Gastrocnemius medialis (tissue), 4 donors: ENCODE measurements around the gene CHRNE. TPM values are rescaled to one million over a fixed set of nuclear protein-coding genes. Genes with fewer than 3 reads are reported as not detected.

ENCODE experiments used
- ATAC-seq, 2 donors: fragments of 150-250 bp; one replicate each; pipeline ENCODE4 v1.9.1; 2016
- DNase-seq, 2 donors: peaks; one replicate each; pipeline ENCODE4 v3.0.0-alpha.2; 2019
- H3K27ac ChIP-seq, 4 donors: fragments of 200-600 bp; sonication (generic); 1 replicate in 1 of 4; 2 replicates in 3 of 4; pipeline ENCODE4 v1.5.1; 2016 to 2018; ENCODE audit warnings: mild to moderate bottlenecking in 2 of 4, moderate library complexity in 1 of 4
- H3K27me3 ChIP-seq, 3 donors: fragments of 200-600 bp; sonication (generic) in 2 of 3; 1 replicate in 1 of 3; 2 replicates in 2 of 3; pipeline versions ENCODE4 v1.5.1 to v1.6.0; 2016 to 2019; ENCODE audit warnings: mild to moderate bottlenecking in 1 of 3, moderate library complexity in 1 of 3
- H3K36me3 ChIP-seq, 2 donors: fragments of 200-600 bp; sonication (generic) in 1 of 2; one replicate each; pipeline ENCODE4 v1.5.1; 2017 to 2018
- H3K4me1 ChIP-seq, 2 donors: fragments of 200-600 bp; sonication (generic) in 1 of 2; one replicate each; pipeline ENCODE4 v1.5.1; 2016 to 2017; ENCODE audit warnings: mild to moderate bottlenecking in 2 of 2
- H3K4me3 ChIP-seq, 4 donors: fragments of 200-600 bp; sonication (generic) in 3 of 4; 1 replicate in 1 of 4; 2 replicates in 3 of 4; pipeline ENCODE4 v1.5.1; 2016 to 2019; ENCODE audit warnings: mild to moderate bottlenecking in 2 of 4
- H3K9me3 ChIP-seq, 3 donors: fragments of 200-600 bp; sonication (generic) in 2 of 3; 1 replicate in 1 of 3; 2 replicates in 2 of 3; pipeline ENCODE4 v1.5.1; 2016 to 2019
- POLR2A ChIP-seq, 2 donors: fragments of 450-650 bp; IDR thresholded peaks; one replicate each; pipeline ENCODE4 v1.6.1; 2017; ENCODE audit warnings: antibody characterized with exemption in 2 of 2, mild to moderate bottlenecking in 2 of 2, moderate library complexity in 2 of 2
- in situ Hi-C, 4 donors: fragments of 200-750 bp; cut with MboI; loops; one replicate each; pipeline versions ENCODE4 v1.15.0 to v1.8.0; 2017; ENCODE audit warnings: low sequenced_read_pairs in 4 of 4
- intact Hi-C: fragments of 100-400 bp; cut with DNase I; formaldehyde crosslinking; loops from one replicate; pipeline ENCODE4 v1.15.1; 2023; ENCODE audit warnings: low total_unique reads
- total RNA-seq, 4 donors: library from RNA; depleted of rRNA; stranded (reverse); fragments of >200 nt; gene quantifications; one replicate each; pipeline versions ENCODE4 v1.1.0 to v1.2.3, GENCODE V29; 2016
- TF ChIP-seq, protein P1 (sequence below), 5 experiments: fragments of 450-650 bp in 3 of 5; fragments of 200-600 bp in 2 of 5; sonication (generic) in 2 of 5; IDR thresholded peaks in 4 of 5; conservative IDR thresholded peaks in 1 of 5; 1 replicate in 4 of 5; 2 replicates in 1 of 5; pipeline ENCODE4 v1.5.1; 2016 to 2019; ENCODE audit warnings: antibody characterized with exemption in 5 of 5, mild to moderate bottlenecking in 3 of 5, moderate library complexity in 3 of 5

The CHRNE gene
- total RNA-seq, 4 donors from 2014 or later: 0.33 to 1.9 (median 0.52) TPM; not detected in 1

DNA sequence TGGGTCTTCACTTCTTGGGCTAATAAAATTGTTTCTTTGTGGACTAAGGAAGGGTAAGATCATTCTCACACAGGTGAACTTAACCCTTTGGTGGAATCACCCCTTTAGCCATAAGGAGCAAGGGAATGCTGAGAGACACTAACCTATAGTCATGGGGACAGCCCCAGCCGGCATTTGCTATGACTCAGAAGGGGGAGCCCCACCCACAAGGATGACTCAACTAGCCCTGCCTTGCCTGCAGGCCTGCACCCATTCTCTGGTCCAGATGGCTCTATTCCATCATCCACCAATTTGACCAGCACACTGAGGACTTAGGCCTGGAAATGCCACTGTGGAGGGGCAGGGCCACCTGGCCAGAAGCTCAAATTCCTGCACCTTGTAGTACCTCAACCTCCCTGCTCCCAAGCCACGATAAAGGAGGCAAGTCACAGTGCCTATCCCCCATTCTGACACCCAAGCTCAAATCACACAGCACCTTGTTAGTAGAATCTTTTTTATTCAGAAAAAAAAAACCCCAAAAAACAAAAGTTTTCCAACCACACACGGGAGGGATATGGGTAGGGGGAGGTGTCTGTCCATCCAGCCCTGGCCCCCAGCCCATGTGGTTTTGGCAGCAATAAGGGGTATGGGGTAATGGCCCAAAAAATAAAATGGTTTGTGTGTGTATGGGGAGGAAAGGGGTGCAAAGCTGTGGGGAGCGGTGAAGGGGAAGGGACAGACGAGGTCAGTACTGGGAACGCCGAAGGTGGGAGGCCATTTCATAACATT, 42.5 kb upstream of the CHRNE start:
- DNase-seq: peak; percentile 84 to 93
- Histone ChIP-seq H3K4me1 (peaks cover 41 to 44% of the 10 kb centered on the region in 2 donors), H3K9me3 (no peaks in the 10 kb centered on the region), H3K27ac (peak overlapping the region; percentile 96 to 100 (median 98)), H3K36me3 (peaks cover 0 to 40% of the 10 kb centered on the region in 2 donors), H3K4me3 (peak overlapping the region; percentile 6 to 96 (median 30)), H3K27me3 (no peaks in the 10 kb centered on the region)
- TF ChIP-seq, protein P1, sequence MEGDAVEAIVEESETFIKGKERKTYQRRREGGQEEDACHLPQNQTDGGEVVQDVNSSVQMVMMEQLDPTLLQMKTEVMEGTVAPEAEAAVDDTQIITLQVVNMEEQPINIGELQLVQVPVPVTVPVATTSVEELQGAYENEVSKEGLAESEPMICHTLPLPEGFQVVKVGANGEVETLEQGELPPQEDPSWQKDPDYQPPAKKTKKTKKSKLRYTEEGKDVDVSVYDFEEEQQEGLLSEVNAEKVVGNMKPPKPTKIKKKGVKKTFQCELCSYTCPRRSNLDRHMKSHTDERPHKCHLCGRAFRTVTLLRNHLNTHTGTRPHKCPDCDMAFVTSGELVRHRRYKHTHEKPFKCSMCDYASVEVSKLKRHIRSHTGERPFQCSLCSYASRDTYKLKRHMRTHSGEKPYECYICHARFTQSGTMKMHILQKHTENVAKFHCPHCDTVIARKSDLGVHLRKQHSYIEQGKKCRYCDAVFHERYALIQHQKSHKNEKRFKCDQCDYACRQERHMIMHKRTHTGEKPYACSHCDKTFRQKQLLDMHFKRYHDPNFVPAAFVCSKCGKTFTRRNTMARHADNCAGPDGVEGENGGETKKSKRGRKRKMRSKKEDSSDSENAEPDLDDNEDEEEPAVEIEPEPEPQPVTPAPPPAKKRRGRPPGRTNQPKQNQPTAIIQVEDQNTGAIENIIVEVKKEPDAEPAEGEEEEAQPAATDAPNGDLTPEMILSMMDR (IDR thresholded peaks at IDR 0.05 in 4 of 5, conservative IDR thresholded peaks at IDR 0.05 in 1 of 5): no peak
- no peak for TF ChIP-seq POLR2A (IDR thresholded peaks at IDR 0.05)
- ATAC-seq: peak; percentile 34 to 41
- in situ Hi-C loops (no loop called here), intact Hi-C loops (no loop called here)

DNA sequence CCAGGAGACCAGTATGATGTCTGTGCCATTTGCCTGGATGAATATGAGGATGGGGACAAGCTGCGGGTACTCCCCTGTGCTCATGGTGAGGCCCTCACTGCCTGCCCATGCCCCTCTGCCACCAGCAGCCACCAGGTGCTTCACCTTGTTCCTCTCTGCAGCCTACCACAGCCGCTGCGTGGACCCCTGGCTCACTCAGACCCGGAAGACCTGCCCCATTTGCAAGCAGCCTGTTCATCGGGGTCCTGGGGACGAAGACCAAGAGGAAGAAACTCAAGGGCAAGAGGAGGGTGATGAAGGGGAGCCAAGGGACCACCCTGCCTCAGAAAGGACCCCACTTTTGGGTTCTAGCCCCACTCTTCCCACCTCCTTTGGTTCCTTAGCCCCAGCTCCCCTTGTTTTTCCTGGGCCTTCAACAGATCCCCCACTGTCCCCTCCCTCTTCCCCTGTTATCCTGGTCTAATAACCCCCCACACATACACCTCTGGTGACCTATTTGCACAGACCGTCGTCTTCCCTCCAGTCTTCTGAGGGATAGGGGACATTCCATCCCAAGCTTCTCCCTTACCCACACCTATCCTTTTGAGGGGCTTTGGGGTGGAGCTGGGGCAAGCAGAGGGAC, 41.8 kb upstream of the CHRNE start:
- TF ChIP-seq, protein P1 (IDR thresholded peaks at IDR 0.05 in 4 of 5, conservative IDR thresholded peaks at IDR 0.05 in 1 of 5): no peak
- TF ChIP-seq POLR2A (IDR thresholded peaks at IDR 0.05): no peak
- no peak for ATAC-seq
- Histone ChIP-seq H3K9me3 (no peaks in the 10 kb centered on the region), H3K4me3 (peak overlapping the region in 2 of 4 donors; percentile 6 to 9), H3K36me3 (peaks cover 0 to 40% of the 10 kb centered on the region in 2 donors), H3K27ac (peak overlapping the region; percentile 96 to 100 (median 98)), H3K4me1 (peaks cover 39 to 41% of the 10 kb centered on the region in 2 donors), H3K27me3 (no peaks in the 10 kb centered on the region)
- intact Hi-C loops: no loop called here
- in situ Hi-C loops: no loop called here
- DNase-seq: no peak

DNA sequence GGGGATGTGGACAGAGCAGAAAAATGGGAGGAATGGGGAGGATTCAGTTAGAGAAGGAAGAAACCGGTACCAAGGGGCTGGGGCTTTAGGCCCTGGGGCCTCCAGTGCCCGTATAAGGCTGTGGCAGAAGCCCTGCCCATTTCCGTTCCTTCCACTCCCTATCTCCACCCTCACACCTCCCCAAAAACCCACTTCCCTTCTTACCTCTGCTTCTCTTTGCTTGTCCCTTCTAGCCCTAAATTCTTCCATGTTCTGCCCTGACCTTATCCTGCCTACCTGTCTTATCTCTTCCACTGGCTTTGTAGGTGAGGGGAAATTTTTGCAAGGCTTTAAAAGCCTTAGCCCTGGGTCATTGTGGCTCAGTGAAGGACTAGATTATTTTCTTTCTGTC, 41.3 kb upstream of the CHRNE start:
- Histone ChIP-seq H3K9me3 (no peaks in the 10 kb centered on the region), H3K4me3 (no peak overlapping the region), H3K4me1 (peaks cover 40 to 44% of the 10 kb centered on the region in 2 donors), H3K27me3 (no peaks in the 10 kb centered on the region), H3K27ac (peak overlapping the region; percentile 96 to 100 (median 98)), H3K36me3 (peaks cover 0 to 40% of the 10 kb centered on the region in 2 donors)
- no peak for DNase-seq
- in situ Hi-C loops (no loop called here), intact Hi-C loops (no loop called here)
- TF ChIP-seq POLR2A (IDR thresholded peaks at IDR 0.05): no peak
- TF ChIP-seq, protein P1 (IDR thresholded peaks at IDR 0.05 in 4 of 5, conservative IDR thresholded peaks at IDR 0.05 in 1 of 5): no peak
- ATAC-seq: no peak

DNA sequence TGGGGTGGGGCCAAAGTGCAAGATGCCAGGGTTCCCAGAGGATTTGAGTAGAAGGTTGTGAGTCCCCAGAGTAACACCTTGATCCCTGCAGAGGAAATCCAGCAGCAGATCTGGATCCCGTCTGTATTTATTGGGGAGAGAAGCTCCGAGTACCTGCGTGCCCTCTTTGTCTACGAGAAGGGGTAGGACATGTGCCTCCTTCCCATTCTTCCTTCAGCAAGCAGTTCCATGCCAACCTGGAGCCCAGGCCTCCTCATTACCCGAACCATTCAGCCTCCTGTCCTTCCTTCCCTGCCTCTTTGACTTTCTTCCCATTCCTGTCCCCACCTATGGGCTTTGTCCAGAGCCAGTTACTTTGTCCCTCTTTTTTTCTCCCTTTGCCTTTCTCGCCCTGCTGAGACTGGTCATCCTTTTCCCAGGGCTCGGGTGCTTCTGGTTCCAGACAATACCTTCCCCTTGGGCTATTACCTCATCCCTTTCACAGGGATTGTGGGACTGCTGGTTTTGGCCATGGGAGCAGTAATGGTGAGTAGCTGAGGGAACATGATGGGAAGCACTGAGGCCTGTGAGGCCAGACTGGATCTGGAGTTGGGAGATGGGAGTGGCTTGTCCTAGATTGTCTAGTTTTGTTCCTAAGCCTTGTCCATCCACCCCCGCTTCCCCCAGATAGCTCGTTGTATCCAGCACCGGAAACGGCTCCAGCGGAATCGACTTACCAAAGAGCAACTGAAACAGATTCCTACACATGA, 40.0 kb upstream of the CHRNE start:
- Histone ChIP-seq H3K4me1 (peaks cover 52 to 56% of the 10 kb centered on the region in 2 donors), H3K9me3 (no peaks in the 10 kb centered on the region), H3K4me3 (no peak overlapping the region), H3K27me3 (no peaks in the 10 kb centered on the region), H3K36me3 (peaks cover 0 to 46% of the 10 kb centered on the region in 2 donors), H3K27ac (peak overlapping the region; percentile 96 to 100 (median 98))
- intact Hi-C loops (no loop called here), in situ Hi-C loops (no loop called here)
- DNase-seq (no peak), ATAC-seq (no peak)
- TF ChIP-seq, protein P1 (IDR thresholded peaks at IDR 0.05 in 4 of 5, conservative IDR thresholded peaks at IDR 0.05 in 1 of 5): no peak
- no peak for TF ChIP-seq POLR2A (IDR thresholded peaks at IDR 0.05)
